ENCODE results near the gene STK32B.

STK32B gene

DNA sequence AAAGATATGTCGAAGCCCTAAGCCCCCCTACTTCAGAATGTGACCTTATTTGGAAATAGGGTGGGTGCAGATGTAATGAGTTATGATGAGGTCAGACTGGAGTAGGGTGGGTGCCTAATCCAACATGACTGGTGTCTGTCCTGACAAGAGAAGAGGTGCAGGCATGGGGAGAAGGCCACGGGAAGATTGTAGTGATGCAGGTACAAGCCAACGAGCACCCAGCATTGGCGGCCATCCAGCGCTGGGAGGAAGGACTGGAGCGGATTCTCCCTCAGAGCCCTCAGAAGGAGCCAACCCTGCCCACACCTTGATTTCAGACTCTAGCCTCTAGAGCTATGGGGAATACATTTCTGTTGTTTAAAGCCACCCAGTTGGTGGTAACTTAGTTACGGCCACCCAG lies 419.9 kb downstream of the STK32B start:
- DNase-seq (ENCODE audit: low spot score) = no peak

DNA sequence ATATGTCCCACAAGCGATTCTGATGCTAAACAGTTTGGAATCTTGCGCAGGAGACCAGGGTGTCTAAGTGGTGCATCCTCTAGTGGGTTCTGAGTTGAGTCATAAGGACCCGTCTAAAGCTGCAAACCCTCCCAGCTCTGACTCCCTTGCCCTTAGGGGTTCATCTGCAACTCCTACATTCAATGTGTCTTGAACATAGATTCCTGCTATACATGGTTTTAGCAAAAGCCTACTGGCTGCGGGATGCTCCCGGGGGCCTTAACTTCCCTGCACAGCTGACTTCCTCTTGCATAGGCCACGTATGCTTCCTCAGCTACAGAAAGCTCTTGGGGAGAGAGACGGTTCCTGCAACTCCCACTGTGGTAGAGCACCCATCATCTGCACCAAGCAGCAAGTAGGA lies 420.4 kb downstream of the STK32B start:
- DNase-seq (ENCODE audit: low spot score) = no peak

DNA sequence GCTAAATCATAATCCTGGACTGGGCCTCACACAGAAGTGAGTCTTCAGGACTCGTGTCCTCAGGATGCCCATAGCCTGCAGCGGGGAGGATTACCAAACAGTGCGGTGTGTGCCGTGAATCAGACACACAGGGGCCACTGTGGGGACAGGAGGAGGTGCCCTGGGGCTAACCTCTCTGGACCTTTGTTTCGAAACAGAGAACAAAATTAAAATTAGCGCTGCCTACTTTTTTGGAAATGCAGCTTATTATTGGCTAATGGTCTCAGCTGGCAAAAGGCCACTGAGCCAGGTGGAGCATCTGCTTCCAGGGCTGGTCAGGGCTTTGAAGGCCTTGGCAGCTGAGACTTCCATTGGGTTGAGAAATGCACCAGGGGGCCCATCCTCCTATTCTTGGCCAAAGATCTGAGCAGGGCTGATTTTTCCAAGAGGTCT lies 420.9 kb downstream of the STK32B start:
- DNase-seq (ENCODE audit: low spot score) = peak; percentile 82

DNA sequence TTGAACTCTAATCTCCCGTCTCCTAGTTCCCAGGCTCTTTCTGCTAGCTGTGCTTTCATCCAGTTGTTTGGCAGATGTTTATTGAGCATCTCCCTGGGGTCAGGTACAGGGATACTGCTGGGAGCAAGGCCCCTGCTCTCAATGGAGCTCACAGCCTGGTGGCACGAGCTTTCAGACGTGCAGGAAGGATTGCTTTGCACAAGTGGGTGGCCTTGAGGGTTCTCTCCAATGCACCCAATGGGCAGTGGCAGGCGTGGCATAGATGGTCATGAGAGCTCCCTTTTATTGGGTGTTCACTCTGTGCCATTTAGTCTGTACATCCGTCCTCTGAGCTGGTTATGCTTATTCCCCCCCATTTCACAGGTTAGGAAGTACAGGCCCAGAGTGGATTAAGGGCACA lies 421.8 kb downstream of the STK32B start:
- DNase-seq (ENCODE audit: low spot score) = no peak

DNA sequence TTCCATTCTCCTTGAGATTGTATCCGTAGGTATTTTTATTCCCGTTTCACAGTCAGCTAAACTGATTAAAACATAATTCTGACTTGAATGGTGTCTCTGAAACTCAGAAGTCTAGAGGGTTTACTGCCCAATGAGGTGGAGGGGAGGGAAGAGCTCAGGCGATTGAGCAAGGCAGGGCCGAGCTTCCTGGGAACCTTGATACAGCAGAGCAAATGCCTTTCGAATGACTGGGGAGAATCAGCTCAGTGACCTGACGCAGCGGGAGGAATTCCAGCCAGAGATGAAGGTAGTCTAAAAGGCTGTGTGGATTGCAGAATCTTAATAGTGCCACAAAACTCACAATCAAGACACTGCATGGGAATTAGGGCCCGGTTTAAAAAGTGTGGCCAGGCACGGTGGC lies 423.5 kb downstream of the STK32B start:
- DNase-seq (ENCODE audit: low spot score) = no peak

DNA sequence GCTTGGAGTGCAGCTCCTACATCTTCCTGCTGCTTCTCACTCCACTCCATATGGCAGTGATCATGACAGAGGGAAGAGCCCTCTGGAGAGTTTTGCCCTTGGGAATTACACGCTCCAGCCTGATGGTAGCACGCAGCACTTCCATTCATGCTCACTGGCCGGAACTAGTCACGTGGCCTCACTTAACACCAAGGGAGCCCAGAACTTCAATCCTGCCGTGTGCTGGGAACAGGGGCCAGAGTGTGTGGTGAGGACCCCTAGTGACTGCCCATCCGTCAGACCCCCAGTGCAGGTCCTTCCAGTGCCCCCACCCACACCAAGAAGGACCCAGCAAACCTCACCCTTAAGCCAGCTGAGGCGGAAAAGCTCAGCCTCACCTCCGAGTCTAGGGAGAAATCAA lies 426.3 kb downstream of the STK32B start:
- no peak for DNase-seq (ENCODE audit: low spot score)

DNA sequence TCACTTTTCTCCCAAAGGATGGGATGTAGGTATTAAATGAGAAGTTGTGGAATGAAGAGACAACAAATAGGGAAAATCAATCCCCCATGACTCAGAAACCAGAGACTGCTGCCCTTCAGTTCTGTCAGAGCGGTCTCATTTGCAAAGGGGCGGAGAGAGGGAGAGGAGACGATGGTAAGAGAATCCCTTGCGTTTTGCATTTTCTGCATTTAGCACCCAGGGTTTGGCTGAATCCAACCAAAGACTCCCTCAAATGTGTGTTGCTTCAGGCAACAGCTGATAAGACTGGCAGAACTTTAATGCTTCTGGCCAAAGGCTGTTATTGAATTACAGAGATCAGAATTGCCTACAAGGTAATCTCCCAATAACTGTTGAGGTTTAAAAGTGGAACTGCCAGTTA lies 426.9 kb downstream of the STK32B start:
- DNase-seq (ENCODE audit: low spot score) = no peak

DNA sequence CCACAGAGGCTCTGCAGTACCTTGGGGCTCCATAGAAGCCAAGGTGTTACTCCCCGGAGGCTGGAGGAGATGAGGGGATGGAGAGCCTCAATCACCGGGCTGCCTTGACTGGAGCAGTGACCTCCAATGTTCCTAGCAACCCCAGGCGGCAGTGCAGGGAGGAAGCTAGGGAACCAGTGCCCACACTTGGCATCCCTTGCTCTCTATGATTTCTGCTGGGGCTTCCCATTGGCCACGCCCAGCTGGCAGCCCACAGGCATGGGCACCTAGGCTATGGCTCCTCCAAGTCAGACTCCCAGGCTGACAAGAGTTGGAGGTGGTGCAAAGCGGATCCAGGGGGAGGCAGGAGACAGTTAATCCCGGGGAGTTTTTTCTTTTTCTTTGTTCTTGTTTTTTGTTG lies 427.4 kb downstream of the STK32B start:
- no peak for DNase-seq (ENCODE audit: low spot score)

DNA sequence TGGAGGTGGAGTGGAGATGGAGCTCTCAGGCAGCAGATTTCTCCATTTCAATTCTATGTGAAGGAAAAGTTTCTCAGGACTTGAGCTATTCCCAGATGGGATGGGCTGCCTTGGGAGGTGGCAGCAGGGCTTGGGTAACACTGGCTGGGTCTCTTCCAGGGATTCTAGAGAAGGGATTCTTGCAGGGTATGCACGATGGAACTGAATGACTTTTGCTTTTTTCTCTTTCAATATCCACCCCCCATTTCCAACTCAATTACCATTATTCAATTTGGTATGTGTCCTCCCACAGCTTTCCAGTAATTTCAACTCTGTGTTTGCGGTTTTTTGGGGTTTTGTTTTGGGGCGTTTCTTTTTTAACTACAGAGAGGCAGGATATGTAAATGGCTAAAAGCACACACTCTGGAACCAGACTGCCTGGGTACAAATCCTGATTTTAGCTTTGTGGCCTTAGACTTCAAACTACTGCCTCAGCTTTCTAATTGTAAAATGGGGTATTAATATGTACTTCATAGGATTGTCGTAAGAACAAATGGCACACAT lies 428.3 kb downstream of the STK32B start:
- DNase-seq (ENCODE audit: low spot score) = no peak

DNA sequence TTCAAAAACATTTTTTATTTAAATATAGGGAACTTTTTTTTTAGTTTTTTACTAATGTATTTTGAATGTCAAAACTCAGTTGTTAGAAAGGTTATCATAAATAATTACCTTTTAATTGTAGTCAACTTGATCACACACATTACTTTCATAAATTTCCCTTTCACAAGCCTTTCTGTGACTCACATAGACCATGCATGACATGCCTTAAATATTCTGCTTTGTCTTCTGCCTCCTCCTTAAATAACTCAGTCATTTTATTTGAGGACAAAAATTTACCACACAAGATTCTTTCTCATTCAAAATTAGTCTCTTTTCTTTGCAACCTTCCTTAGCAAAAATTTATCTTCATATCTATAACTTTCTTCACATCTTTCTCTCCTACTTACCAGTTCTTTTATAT lies 437.1 kb downstream of the STK32B start:
- DNase-seq (ENCODE audit: low spot score) = no peak

DNA sequence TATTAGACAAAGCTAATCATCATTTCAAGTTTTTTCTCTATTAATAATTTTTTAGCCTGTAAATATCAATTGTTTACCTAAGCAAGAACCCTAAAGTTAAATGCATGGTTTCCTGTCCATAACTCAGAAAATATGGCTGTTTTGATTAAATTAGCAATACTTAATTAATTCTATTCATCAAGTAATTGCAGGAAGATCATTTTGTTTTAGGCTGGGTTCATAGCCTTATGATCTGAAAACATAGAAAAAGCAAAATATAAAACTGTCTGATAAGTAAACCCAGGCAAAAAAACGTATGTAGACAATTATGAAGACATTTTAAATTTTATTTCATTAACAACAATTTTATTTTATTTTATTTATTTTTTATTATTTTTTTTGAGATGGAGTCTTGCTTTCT lies 438.0 kb downstream of the STK32B start:
- DNase-seq (ENCODE audit: low spot score) = no peak

DNA sequence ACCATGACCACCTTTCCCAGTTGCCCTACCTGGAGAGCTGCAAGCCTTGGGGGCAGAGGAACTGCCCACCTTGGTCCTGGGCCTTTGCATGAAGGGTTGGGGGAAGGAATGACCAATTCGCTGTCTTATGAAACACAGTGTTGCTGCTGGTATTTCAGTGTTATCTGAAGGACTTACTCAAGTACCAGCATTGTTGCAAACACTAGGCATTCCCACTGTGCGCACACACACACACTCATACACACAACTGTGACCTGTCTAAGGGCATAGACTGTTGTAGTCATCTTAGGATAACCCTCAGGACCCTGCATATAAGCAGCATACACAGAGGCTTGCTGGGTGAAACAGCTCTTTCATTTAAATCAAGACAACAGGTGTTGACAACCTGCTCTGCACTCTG lies 446.2 kb downstream of the STK32B start:
- no peak for DNase-seq (ENCODE audit: low spot score)

DNA sequence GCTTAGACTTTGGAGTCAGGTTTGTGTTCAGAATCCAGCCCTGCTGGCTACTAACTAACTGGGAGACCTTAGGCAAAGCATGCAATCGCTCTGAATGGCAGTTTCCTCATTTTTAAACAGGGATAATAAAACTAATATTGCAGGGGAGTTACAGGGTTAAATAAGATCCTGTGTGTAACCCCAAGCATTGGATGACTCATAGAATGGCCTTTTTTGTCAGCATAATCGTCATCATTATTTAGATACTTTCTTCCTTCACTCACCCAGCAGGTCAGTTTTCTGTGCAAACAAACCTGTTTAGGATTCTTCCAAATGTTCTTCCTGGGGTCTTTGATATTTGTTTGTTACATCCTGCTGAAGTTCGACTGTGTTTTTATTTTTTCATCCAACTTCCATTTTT lies 448.9 kb downstream of the STK32B start:
- no peak for DNase-seq (ENCODE audit: low spot score)

DNA sequence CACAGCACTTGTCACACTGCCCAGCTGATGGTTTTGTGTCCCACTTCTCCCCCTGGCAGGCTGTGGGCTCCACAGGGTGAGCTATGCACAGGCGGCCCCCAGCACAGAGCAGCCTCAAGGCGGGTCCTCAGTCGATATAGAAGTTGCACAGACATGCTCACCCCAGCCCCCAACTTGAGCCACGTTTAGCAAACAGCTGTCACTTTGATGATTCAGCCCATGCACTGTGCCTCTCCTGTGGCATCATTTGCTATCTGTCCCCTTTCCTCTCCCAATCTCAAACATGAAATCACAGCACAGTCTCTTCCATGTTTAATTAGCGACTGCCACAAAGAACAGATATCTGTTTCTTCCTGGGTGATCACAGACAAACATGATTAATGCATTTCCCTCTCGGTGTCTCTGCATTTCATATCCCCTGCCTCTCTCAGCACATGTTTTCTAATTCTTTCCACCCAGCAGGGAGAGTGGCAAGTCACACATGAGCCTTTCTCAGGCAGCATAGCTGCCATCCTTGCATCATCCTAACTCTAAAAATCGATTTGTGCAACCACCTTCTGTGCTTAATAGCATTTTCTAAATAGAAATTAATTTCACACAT lies 452.2 kb downstream of the STK32B start:
- DNase-seq (ENCODE audit: low spot score) = no peak

DNA sequence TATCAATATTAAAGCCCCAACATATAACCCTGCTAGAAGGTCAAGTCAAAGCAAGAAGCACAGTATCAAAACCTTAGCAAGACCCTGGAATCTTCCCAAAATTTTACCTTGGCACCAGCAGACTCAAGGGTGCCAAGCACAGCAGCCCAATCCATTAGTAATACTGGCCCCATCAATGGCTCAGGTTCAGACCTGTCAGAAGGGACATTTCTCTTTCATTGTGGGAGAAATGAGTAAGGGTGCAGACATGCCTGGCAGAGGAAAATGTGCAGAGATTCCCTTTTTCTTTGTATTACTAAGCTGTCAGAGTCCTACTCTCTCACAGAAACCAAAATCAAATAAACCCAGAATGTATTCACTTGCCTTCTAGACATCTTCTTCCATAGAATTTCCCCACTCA lies 453.2 kb downstream of the STK32B start:
- DNase-seq (ENCODE audit: low spot score) = no peak

DNA sequence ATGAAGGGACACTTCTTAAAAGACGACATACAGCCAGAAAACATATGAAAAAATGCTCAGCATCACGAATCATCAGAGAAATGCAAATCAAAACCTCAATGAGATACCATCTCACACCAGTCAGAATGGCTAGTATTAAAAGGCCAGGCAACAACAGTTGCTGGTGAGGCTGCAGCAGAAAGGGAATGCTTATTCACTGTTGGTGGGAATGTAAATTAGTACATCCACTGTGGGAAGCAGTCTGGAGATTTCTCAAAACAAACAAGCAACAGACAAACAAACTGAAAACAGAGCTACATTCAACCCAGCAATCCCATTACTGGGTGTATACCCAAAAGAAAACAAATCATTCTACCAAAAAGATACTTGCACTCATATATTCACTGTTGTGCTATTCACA lies 459.2 kb downstream of the STK32B start:
- DNase-seq (ENCODE audit: low spot score) = no peak

DNA sequence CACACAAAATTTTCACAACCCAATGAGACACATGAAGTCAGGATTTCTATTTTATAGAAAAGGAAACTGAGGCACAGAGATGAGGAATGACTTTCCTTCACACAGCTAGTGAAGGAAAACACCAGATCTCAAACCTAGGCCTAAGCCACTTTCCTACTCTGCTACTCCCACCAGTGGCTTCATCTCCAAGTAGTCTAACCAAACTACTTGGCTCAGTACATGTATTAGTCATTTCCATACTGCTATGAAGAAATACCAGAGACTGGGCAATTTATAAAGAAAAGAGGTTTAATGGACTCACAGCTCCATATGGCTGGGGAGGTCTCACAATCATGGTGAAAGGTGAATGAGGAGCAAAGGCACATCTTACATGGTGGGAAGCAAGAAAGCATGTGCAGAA lies 460.5 kb downstream of the STK32B start:
- DNase-seq (ENCODE audit: low spot score) = no peak

DNA sequence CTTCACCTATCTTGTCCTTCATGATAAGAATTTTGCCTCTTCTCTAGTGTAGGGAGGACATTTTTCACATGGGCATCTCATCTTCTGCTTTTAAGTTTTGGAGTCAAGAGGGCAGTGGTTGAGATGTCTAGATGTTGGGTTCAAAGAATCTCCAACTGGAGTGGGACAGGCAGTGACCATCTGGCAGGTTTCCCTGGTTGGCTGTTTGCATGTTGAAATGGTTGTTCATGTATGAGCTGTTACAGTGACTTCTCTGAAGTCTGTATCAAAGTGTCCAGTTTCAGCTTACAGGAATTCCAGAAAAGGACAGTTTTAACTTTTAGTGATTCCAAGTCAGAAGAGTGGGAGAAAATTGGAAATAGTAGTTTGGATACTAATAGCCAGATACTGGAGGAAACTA lies 464.4 kb downstream of the STK32B start:
- no peak for DNase-seq (ENCODE audit: low spot score)

DNA sequence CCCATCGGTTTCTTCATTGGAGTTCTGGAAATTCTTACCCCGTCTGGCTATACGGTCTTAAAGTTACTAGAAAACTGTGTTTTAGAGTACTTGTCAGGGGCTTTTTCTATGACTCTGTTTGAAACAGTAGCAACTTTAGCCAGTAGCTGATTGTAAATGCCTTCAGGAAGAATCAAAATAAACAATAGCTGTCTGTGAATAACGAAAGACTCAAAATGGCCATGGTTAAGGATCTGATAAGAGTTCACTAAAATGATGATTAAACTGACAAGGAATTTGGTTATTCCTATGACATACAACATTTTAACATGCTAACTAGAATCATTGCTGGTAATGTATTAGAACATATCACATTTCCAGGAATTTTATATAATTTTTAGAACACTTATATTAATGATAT lies 466.1 kb downstream of the STK32B start:
- DNase-seq (ENCODE audit: low spot score) = no peak

DNA sequence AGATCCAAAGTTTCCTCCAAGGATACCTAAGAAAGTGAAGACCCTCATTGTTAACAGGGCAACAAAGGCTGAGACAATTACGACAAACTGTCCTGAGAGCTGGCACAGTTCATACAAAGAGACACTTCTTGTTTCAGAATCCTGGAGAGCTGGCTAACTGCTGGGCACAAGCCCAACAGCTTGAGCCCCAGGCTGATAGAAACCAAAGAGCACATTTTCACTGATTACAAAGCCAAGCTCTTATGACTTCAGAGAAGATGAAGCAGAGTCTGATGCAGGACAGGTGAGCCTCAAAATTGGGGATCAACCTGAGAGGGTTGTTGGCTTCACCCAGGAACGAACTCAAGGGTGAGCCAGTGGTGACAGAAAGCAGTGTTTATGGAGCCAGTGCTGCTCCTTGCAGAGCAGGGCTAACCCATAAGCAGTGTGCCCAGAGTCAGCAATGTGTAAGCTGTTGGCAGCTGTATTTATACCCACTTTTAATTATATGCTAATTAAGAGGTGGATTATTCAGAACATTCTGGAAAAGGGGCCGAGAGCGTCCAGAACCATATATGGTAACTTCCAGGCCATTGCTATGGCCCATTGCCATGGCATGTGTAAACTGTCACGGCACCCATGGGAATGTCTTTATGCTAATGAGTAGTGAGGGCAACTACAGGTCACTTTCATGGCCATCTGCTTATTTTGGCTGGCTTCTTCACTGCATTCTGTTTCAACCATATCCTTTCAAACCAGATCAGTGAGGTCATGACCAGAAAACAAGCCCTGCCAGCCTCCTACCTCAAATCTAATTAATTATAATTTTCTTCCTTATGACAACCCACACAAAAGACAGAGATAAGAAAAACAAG lies 473.4 kb downstream of the STK32B start:
- peak; percentile 27 for DNase-seq (ENCODE audit: low spot score)

DNA sequence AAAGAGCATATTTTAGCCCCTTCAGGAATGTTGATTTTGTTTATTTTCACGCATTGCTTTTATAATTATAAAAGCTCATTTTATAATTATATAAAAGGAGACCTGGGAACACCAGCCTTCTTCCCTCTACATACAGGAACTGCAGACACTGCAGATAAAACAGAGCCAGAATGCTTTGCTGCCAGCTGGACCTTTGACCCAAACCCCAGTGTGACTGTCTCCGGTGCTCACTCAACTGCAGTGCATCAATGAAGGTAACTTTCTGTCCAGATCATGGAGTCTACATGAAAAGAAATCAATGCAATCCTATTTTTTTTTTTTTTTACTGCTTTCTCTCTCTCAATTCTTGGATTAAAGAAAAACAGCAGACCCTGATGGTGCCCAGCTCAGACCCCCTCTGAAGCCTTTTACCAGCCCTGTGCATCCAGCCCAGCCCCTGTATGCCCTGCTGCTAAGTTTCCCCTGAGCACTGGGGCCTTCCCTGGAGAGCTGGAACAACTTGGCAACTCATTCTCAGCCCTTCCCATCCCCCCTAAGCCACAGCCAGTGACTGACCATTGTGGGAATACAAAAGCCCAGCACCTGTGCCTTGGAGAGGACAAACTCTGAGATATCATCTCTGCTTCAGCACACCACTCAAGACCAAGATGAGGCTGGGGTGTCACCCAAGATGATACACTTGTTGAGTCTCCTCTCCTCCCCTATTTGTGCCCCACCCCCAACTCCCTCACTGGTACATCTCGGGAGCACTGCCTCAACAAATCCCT lies 475.0 kb downstream of the STK32B start:
- no peak for DNase-seq (ENCODE audit: low spot score)

DNA sequence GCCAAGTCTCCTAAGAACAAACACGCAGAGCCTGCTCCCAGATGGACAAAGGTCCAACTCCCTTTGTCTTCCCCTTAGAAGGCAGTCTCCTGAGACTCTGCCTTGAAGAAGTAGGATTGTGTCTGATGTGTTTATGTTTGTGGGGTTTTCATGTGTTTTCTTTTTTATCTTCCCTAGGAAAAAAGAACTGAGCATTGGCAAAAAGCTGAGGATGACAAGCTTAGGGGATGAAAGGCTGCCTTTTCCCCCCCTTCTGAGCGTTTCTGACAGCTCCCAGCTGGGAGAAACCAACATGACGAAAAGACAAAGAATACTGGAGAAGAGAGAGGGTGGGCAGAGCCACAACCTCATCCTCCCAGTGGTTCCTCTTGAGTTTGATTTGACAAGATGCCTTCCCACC lies 475.9 kb downstream of the STK32B start:
- DNase-seq (ENCODE audit: low spot score) = no peak

DNA sequence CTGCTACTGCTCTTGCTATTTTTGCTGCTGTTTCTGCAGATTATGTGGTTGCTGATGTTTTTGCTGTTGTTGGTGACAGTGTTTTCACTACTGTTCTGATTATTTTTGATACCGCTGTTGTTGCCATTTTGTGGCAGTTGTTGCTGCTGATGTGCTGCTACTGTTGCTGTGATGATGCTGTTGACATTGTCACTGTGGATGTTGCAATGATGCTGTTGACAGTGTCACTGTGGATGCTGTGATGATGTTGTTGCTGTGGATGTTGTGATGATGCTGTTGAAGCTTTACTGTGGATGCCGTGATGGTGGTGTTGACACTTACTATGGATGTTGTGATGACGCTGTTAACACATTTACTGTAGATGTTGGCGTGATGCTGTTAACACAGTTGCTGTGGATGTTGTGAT lies 476.8 kb downstream of the STK32B start:
- no peak for DNase-seq (ENCODE audit: low spot score)

Data from cerebellar cortex (tissue), 1 donor.